ENCODE measurements around the gene OR3A1.
"Not testable (repeated sequence)": the region's sequence is repeated elsewhere in the genome, so short reads cannot be mapped to it uniquely, and the experiment has no call there.

- not testable (repeated sequence) for TF ChIP-seq CTCF (IDR thresholded peaks at IDR 0.05; ENCODE audit: control extremely low read depth in 1 of 3, insufficient read depth in 1 of 3, low read depth in 1 of 3, low read length in 3 of 3); HDAC2 (IDR thresholded peaks at IDR 0.05; ENCODE audit: borderline replicate concordance in 1 of 2, low read depth in 2 of 2, low read length in 2 of 2); POLR2AphosphoS5 (IDR thresholded peaks at IDR 0.05; ENCODE audit: low read depth, low read length); TAF1 (IDR thresholded peaks at IDR 0.05; ENCODE audit: low read depth, low read length); FOSL1 (IDR thresholded peaks at IDR 0.05; ENCODE audit: insufficient read depth, low read depth, low read length); SAP30 (IDR thresholded peaks at IDR 0.05; ENCODE audit: insufficient read depth, insufficient replicate concordance, low read length); SIN3A (conservative IDR thresholded peaks at IDR 0.05 in 1 of 2, IDR thresholded peaks at IDR 0.05 in 1 of 2; ENCODE audit: low read depth in 1 of 2, low read length in 2 of 2); JUND (IDR thresholded peaks at IDR 0.05; ENCODE audit: low read length); ATF2 (IDR thresholded peaks at IDR 0.05; ENCODE audit: low read length)
- TF ChIP-seq, protein P1, sequence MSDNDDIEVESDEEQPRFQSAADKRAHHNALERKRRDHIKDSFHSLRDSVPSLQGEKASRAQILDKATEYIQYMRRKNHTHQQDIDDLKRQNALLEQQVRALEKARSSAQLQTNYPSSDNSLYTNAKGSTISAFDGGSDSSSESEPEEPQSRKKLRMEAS (IDR thresholded peaks at IDR 0.05), result not testable (repeated sequence)
These were observed 4.6 kb downstream of the OR3A1 start for GRCh38 chr17:3293548-3293947.

Data from H1 (cell line).